SU-DHL-6 (cell line): ENCODE results near the gene NEB.
"Not testable (repeated sequence)": the region's sequence is repeated elsewhere in the genome, so short reads cannot be mapped to it uniquely, and the experiment has no call there.

Source experiments
- H2AFZ ChIP-seq: fragments of 200-600 bp; sonication (generic); 2 replicates; pipeline ENCODE4 v1.6.1; 2014; ENCODE audit warnings: low read depth, mild to moderate bottlenecking, moderate library complexity, mixed read lengths, antibody characterized with exemption, low read length; ENCODE audit not compliant: severe bottlenecking
- H3F3A ChIP-seq: fragments of 200-600 bp; shearing (Covaris generic); 2 replicates; pipeline ENCODE4 v1.6.0; 2016; ENCODE audit warnings: antibody characterized with exemption, mild to moderate bottlenecking; ENCODE audit not compliant: insufficient read depth
- H3K27ac ChIP-seq: fragments of 200-600 bp; sonication (generic); 2 replicates; pipeline ENCODE4 v1.5.1; 2016; ENCODE audit warnings: low read depth, mild to moderate bottlenecking, low read length, moderate library complexity, mixed read lengths
- H3K27me3 ChIP-seq: fragments of 200-600 bp; sonication (generic), shearing (Covaris generic); 2 replicates; pipeline ENCODE4 v1.6.0; 2014; ENCODE audit warnings: mild to moderate bottlenecking, low read length
- H3K36me3 ChIP-seq: fragments of 200-600 bp; sonication (generic); 2 replicates; pipeline ENCODE4 v1.6.1; 2014; ENCODE audit warnings: mild to moderate bottlenecking, low read length, mixed read lengths
- H3K4me2 ChIP-seq: fragments of 300-600, 200-600 bp; shearing (Covaris generic), sonication (generic); 2 replicates; pipeline ENCODE4 v1.6.0; 2014; ENCODE audit warnings: low read length, low read depth, mild to moderate bottlenecking; ENCODE audit not compliant: poor library complexity, severe bottlenecking
- H3K4me3 ChIP-seq: fragments of 200-600 bp; sonication (generic); 2 replicates; pipeline ENCODE4 v1.5.1; 2014; ENCODE audit warnings: antibody characterized with exemption, low read length, mild to moderate bottlenecking, mixed read lengths; ENCODE audit not compliant: insufficient read depth, poor library complexity, severe bottlenecking
- H3K79me2 ChIP-seq: fragments of 200-600 bp; sonication (generic); 2 replicates; pipeline ENCODE4 v1.6.1; 2014; ENCODE audit warnings: mild to moderate bottlenecking, low read length, moderate library complexity; ENCODE audit not compliant: insufficient read depth
- H3K9ac ChIP-seq: fragments of 200-600 bp; sonication (generic); 2 replicates; pipeline ENCODE4 v1.7.0; 2014; ENCODE audit warnings: mild to moderate bottlenecking, low read length
- H3K9me2 ChIP-seq: fragments of 200-600 bp; sonication (generic); replicated peaks from 2 replicates; pipeline ENCODE4 v1.6.1; 2014; ENCODE audit warnings: low read length; ENCODE audit not compliant: insufficient read depth
- H3K9me3 ChIP-seq: fragments of 200-600 bp; sonication (generic); 2 replicates; pipeline ENCODE4 v1.6.1; 2014; ENCODE audit warnings: low read length, mixed read lengths; ENCODE audit not compliant: insufficient read depth
- H4K20me1 ChIP-seq: fragments of 200-600 bp; sonication (generic); 2 replicates; pipeline ENCODE4 v1.6.1; 2014; ENCODE audit warnings: low read depth, mild to moderate bottlenecking, antibody characterized with exemption, low read length, moderate library complexity, mixed read lengths
- CTCF ChIP-seq: fragments of 200-600 bp; sonication (generic); IDR thresholded peaks from one replicate; pipeline ENCODE4 v1.5.1; 2017; ENCODE audit warnings: antibody characterized with exemption, mild to moderate bottlenecking, low read length, moderate library complexity; ENCODE audit not compliant: insufficient read depth, poor library complexity, severe bottlenecking
- EZH2phosphoT487 ChIP-seq: fragments of 200-600 bp; sonication (generic), shearing (Covaris generic); conservative IDR thresholded peaks from 2 replicates; pipeline ENCODE4 v1.6.1; 2018; ENCODE audit warnings: mild to moderate bottlenecking, antibody characterized with exemption, low read length, moderate library complexity, mixed read lengths

Gene NEB

GRCh38 chr2:151651274-151651673, 83.0 kb downstream of the NEB start:
- no peaks in the 10 kb centered on the region for H3K9me2 ChIP-seq
- no peak overlapping the region for H3K4me2 ChIP-seq
- no peak overlapping the region for H2AFZ ChIP-seq
- H3K27ac ChIP-seq: no peak overlapping the region
- H3K27me3 ChIP-seq: no peaks in the 10 kb centered on the region
- H3K4me3 ChIP-seq: no peak overlapping the region
- H3K36me3 ChIP-seq: no peaks in the 10 kb centered on the region
- no peaks in the 10 kb centered on the region for H3F3A ChIP-seq
- H3K9ac ChIP-seq: no peak overlapping the region
- H4K20me1 ChIP-seq: no peaks in the 10 kb centered on the region
- no peaks in the 10 kb centered on the region for H3K79me2 ChIP-seq
- TF ChIP-seq EZH2phosphoT487: no peak
- no peak for TF ChIP-seq CTCF
- no peaks in the 10 kb centered on the region for H3K9me3 ChIP-seq

DNA sequence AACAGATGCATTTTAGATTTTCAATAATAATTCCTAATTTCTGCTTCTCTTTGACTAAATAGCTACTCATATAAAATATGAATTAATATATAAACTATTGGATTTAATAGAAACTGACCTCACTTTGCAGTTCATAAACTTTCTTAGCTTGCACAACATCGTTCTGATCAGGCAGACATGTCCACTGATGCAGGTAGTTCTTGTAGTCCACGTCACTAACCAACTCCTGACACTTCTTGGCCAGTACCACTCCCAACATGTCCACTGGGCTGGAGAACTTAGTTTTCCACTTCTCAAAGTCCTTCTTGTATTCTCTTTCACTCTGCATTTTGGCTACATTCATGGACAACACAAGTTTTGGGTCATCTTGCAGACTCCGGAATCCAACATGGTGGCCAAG, 83.8 kb downstream of the NEB start:
- Histone ChIP-seq H3K9me3 (no peaks in the 10 kb centered on the region), H3K27ac (no peak overlapping the region), H3K79me2 (no peaks in the 10 kb centered on the region), H3F3A (no peaks in the 10 kb centered on the region), H2AFZ (no peak overlapping the region), H3K4me3 (no peak overlapping the region), H3K27me3 (no peaks in the 10 kb centered on the region), H3K9ac (no peak overlapping the region), H4K20me1 (no peaks in the 10 kb centered on the region), H3K9me2 (no peaks in the 10 kb centered on the region), H3K4me2 (no peak overlapping the region), H3K36me3 (no peaks in the 10 kb centered on the region)
- TF ChIP-seq EZH2phosphoT487 (no peak), CTCF (no peak)

GRCh38 chr2:151649966-151650365, 84.3 kb downstream of the NEB start:
- Histone ChIP-seq H4K20me1 (no peaks in the 10 kb centered on the region), H3F3A (no peaks in the 10 kb centered on the region), H3K27me3 (no peaks in the 10 kb centered on the region), H3K4me2 (no peak overlapping the region), H3K36me3 (no peaks in the 10 kb centered on the region), H3K9me2 (no peaks in the 10 kb centered on the region), H3K9me3 (no peaks in the 10 kb centered on the region), H3K79me2 (no peaks in the 10 kb centered on the region), H3K4me3 (no peak overlapping the region), H2AFZ (no peak overlapping the region), H3K27ac (no peak overlapping the region), H3K9ac (no peak overlapping the region)
- TF ChIP-seq CTCF (no peak), EZH2phosphoT487 (no peak)

GRCh38 chr2:151649400-151649799, 84.9 kb downstream of the NEB start:
- TF ChIP-seq EZH2phosphoT487 (no peak), CTCF (no peak)
- Histone ChIP-seq H3K79me2 (no peaks in the 10 kb centered on the region), H3K4me2 (no peak overlapping the region), H3K4me3 (no peak overlapping the region), H3K9ac (no peak overlapping the region), H4K20me1 (no peaks in the 10 kb centered on the region), H2AFZ (no peak overlapping the region), H3K9me3 (no peaks in the 10 kb centered on the region), H3F3A (no peaks in the 10 kb centered on the region), H3K36me3 (no peaks in the 10 kb centered on the region), H3K27ac (no peak overlapping the region), H3K9me2 (no peaks in the 10 kb centered on the region), H3K27me3 (no peaks in the 10 kb centered on the region)

DNA sequence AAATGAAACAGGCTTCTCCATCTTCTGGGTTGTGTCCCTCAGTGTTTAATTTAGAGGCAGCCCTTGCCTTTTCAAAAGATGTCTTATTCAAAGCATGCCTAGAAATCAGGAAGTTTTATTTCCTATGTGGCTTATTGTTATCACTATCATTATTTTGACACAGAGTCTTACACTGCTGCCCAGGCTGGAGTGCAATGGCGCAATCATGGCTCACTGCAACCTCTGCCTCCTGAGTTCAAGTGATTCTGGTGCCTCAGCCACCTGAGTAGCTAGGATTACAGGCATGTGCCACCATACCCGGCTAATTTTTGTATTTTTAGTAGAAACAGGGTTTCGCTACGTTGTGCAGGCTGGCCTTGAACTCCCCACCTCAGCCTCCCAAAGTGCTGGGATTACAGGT, 87.8 kb downstream of the NEB start:
- not testable (repeated sequence) for H2AFZ ChIP-seq, H3K4me3 ChIP-seq, H4K20me1 ChIP-seq, H3F3A ChIP-seq, H3K4me2 ChIP-seq, H3K27ac ChIP-seq, H3K9me3 ChIP-seq, H3K79me2 ChIP-seq, H3K27me3 ChIP-seq, H3K9me2 ChIP-seq, H3K9ac ChIP-seq, H3K36me3 ChIP-seq
